ENCODE measurements around the gene INO80. TPM values are rescaled to one million over a fixed set of nuclear protein-coding genes. Genes with fewer than 3 reads are reported as not detected.
"Not testable (repeated sequence)": the region's sequence is repeated elsewhere in the genome, so short reads cannot be mapped to it uniquely, and the experiment has no call there.

Gene INO80
- total RNA-seq, 2 experiments from 2014 or later = 23.8 to 28.1 TPM

- ATAC-seq (no peak), DNase-seq (no peak)
- H3K36me3 Mint-ChIP-seq (ENCODE audit: low read depth) = peaks cover 47% of the 10 kb centered on the region
- ChIA-PET CTCF (no interaction called here), POLR2A (interaction anchor here (0.6 kb wide), 1 partner anchor 118 kb away, joined by 3 read pairs; no protein-coding TSS in a partner anchor)
- no peaks in the 10 kb centered on the region for H3K9me3 Mint-ChIP-seq (ENCODE audit: insufficient read depth)
- no peaks in the 10 kb centered on the region for H3K27me3 Mint-ChIP-seq (ENCODE audit: low read depth)
- no peak overlapping the region for H3K27ac Mint-ChIP-seq
- no peak overlapping the region for H3K4me3 Mint-ChIP-seq
- H3K4me1 Mint-ChIP-seq (ENCODE audit: low read depth) = no peaks in the 10 kb centered on the region
These were observed 137.9 kb downstream of the INO80 start for GRCh38 chr15:40978141-40978540.

DNA sequence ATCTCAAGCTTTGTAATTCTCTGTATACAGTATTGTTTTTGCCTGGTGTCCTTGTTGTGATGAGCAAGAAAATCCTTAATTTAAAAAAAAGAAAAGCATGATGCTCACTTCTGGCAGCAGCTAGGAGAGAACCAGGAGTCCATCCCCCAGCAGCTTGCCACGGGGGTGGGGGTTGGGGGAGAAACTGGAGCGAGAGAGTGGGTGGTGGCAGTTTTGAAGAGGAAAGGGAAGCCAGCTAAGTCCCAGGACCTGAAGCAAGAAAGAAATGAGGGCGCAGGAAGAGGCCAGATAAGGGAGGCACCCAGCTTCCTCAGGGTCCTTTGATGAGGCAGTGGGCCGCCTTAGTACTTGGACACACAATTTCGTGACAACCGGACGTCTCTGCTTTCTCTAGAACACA is 139.3 kb downstream of the INO80 start:
- ChIA-PET CTCF (interaction anchor here (0.7 to 1.5 kb wide), 4 partner anchors 16 to 71 kb away, joined by 3 to 10 read pairs (median 3); no protein-coding TSS in a partner anchor), POLR2A (interaction anchor here (1.3 kb wide), 1 partner anchor 15 kb away, joined by 4 read pairs; no protein-coding TSS in a partner anchor)
- peaks cover 38% of the 10 kb centered on the region for H3K36me3 Mint-ChIP-seq (ENCODE audit: low read depth)

DNA sequence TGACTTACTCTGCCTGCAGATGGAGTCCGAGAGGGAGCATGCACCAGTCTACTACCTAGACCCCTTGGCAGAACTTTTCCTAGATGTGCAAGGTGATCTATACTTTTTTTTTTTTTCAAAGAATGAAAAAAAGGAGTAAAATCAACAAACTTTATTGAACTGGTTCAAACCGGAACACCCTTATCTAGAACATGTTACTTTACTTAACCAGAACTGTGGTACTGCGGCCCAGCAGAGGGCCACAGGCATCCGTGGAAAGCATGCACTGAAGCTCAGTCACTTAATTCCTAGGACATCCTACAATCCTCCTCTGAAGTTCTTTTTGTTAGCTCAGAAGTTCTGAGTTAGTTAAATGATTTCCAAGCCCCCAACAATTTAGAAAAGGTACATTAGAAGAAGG is 141.2 kb downstream of the INO80 start:
- ATAC-seq (no peak), DNase-seq (no peak)
- peaks cover 22% of the 10 kb centered on the region for H3K36me3 Mint-ChIP-seq (ENCODE audit: low read depth)
- no peak overlapping the region for H3K27ac Mint-ChIP-seq
- CTCF ChIA-PET = interaction anchor here (1.0 kb wide), 1 partner anchor 50 kb away, joined by 3 read pairs; no protein-coding TSS in a partner anchor
- no peaks in the 10 kb centered on the region for H3K27me3 Mint-ChIP-seq (ENCODE audit: low read depth)
- no peaks in the 10 kb centered on the region for H3K4me1 Mint-ChIP-seq (ENCODE audit: low read depth)
- H3K4me3 Mint-ChIP-seq = no peak overlapping the region
- POLR2A ChIA-PET = no interaction called here
- H3K9me3 Mint-ChIP-seq (ENCODE audit: insufficient read depth) = no peaks in the 10 kb centered on the region

More for the DNA sequence above, 139.3 kb downstream of the INO80 start:
- Mint-ChIP-seq H3K9me3 (ENCODE audit: insufficient read depth) (no peaks in the 10 kb centered on the region), H3K4me3 (no peak overlapping the region), H3K27me3 (ENCODE audit: low read depth) (no peaks in the 10 kb centered on the region), H3K27ac (no peak overlapping the region), H3K4me1 (ENCODE audit: low read depth) (no peaks in the 10 kb centered on the region)
- DNase-seq (no peak), ATAC-seq (no peak)

DNA sequence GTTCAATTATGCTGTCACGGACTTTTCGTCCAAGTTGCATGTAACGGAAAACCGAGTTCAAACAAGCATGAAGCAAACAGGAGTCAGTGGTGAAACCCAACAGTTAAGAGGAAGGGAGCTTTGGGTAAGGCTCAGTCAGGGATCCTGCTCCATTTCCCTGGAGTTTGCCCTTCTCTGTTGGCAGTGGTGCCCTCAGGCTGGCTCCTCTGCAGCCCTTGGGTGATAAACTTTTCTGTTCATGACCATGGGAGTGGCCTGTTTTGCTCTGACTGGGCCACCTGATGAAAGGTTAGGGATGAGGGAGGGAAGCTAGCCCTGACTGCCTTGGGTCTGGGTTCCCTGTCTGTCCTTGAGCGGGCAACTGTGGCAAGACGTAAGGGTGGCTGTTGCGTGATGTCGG is 146.7 kb downstream of the INO80 start:
- no peaks in the 10 kb centered on the region for H3K4me1 Mint-ChIP-seq (ENCODE audit: low read depth)
- peaks cover 3% of the 10 kb centered on the region for H3K27me3 Mint-ChIP-seq (ENCODE audit: low read depth)
- no peak for ATAC-seq
- no peaks in the 10 kb centered on the region for H3K9me3 Mint-ChIP-seq (ENCODE audit: insufficient read depth)
- no peak for DNase-seq
- POLR2A ChIA-PET = interaction anchor here (1.3 kb wide), 1 partner anchor 16 kb away, joined by 3 read pairs; the partner anchor contains the start of gene CHAC1
- CTCF ChIA-PET = interaction anchor here (0.7 to 1.1 kb wide), 3 partner anchors 30 to 587 kb away, joined by 3 read pairs; no protein-coding TSS in a partner anchor
- H3K27ac Mint-ChIP-seq = no peak overlapping the region
- H3K36me3 Mint-ChIP-seq (ENCODE audit: low read depth) = no peaks in the 10 kb centered on the region
- no peak overlapping the region for H3K4me3 Mint-ChIP-seq

DNA sequence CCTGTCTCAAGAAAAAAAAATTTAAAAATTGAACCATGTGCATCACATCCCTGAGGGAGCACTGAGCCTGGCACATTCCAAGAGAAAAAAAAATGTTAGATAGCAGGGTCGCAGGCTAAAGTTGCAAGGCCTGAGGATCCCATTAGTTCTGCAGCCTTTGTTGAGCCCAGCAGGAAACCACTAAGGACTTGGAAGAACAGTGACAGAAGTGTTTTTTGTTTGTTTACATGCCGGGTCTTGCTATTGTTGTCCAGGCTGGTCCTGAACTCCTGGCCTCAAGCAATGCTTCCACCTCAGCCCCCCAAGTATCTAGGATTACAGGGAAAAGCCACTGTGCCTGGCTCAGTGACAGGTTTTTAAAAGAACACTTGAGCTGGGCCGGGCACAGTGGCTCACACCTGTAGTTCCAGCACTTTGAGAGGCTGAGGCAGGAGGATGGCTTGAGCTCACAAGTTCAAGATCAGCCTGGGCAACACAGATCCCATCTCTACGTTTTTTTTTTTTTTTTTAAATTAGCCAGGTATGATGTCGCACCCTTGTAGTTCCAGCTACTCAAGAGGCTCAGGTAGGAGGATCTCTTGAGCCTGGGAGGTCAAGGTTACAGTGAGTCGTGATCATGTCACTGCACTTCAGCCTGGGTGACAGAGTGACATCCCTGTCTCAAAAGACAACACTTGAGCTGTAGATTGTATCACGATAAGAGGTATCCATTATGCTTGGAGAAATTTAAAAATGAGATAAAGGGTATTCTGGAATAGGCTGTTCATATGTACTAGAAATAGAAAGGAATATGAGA is 147.6 kb downstream of the INO80 start:
- H3K36me3 Mint-ChIP-seq (ENCODE audit: low read depth) = no peaks in the 10 kb centered on the region
- no peaks in the 10 kb centered on the region for H3K4me1 Mint-ChIP-seq (ENCODE audit: low read depth)
- H3K4me3 Mint-ChIP-seq = no peak overlapping the region

GRCh38 chr15:40964634-40965033 is 151.4 kb downstream of the INO80 start:
- no peak for ATAC-seq
- H3K9me3 Mint-ChIP-seq (ENCODE audit: insufficient read depth) = no peaks in the 10 kb centered on the region
- ChIA-PET POLR2A (interaction anchor here (0.6 kb wide), 1 partner anchor 312 kb away, joined by 3 read pairs; no protein-coding TSS in a partner anchor), CTCF (interaction anchor here (0.7 to 1.6 kb wide), 4 partner anchors 17 to 58 kb away, joined by 3 to 6 read pairs (median 3); no protein-coding TSS in a partner anchor)
- no peaks in the 10 kb centered on the region for H3K36me3 Mint-ChIP-seq (ENCODE audit: low read depth)
- no peak for DNase-seq
- peaks cover 3% of the 10 kb centered on the region for H3K27me3 Mint-ChIP-seq (ENCODE audit: low read depth)
- no peak overlapping the region for H3K4me3 Mint-ChIP-seq
- no peak overlapping the region for H3K27ac Mint-ChIP-seq
- H3K4me1 Mint-ChIP-seq (ENCODE audit: low read depth) = no peaks in the 10 kb centered on the region

More for the DNA sequence above, 147.6 kb downstream of the INO80 start:
- ATAC-seq = no peak
- DNase-seq = no peak
- peaks cover 3% of the 10 kb centered on the region for H3K27me3 Mint-ChIP-seq (ENCODE audit: low read depth)
- ChIA-PET POLR2A (interaction anchor here (1.3 kb wide), 1 partner anchor 15 kb away, joined by 3 read pairs; the partner anchor contains the start of gene CHAC1), CTCF (interaction anchor here (0.7 to 1.6 kb wide), 4 partner anchors 27 to 586 kb away, joined by 3 to 4 read pairs (median 3); no protein-coding TSS in a partner anchor)
- no peak overlapping the region for H3K27ac Mint-ChIP-seq
- no peaks in the 10 kb centered on the region for H3K9me3 Mint-ChIP-seq (ENCODE audit: insufficient read depth)

DNA sequence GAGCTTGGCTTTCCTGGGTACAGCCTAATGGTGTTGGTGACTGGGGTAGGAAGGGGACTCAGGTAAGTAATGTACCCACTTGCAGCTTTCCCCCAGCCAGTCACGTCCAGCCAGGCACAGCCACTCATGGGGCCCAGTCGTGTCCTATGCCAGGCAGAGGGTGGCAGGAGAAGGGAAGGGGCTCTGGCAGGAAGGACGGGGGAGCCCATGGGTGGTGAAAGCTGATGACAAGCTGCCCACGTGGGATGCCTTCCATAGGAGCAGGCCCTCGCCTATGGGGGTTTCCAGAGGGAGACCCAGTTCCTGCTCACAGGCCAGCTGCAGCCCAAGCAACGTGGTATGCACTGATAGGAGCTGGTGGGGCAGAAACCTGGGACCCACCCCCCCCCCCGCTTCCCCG is 152.1 kb downstream of the INO80 start:
- ChIA-PET POLR2A (interaction anchor here (0.6 kb wide), 1 partner anchor 11 kb away, joined by 3 read pairs; the partner anchor contains the start of gene CHAC1), CTCF (interaction anchor here (0.7 to 2.3 kb wide), 3 partner anchors 16 to 58 kb away, joined by 3 to 13 read pairs (median 3); no protein-coding TSS in a partner anchor)
- no peaks in the 10 kb centered on the region for H3K9me3 Mint-ChIP-seq (ENCODE audit: insufficient read depth)
- no peak overlapping the region for H3K27ac Mint-ChIP-seq
- ATAC-seq (no peak), DNase-seq (no peak)
- no peaks in the 10 kb centered on the region for H3K36me3 Mint-ChIP-seq (ENCODE audit: low read depth)
- no peaks in the 10 kb centered on the region for H3K4me1 Mint-ChIP-seq (ENCODE audit: low read depth)
- no peak overlapping the region for H3K4me3 Mint-ChIP-seq
- peaks cover 3% of the 10 kb centered on the region for H3K27me3 Mint-ChIP-seq (ENCODE audit: low read depth)

- H3K36me3 Mint-ChIP-seq (ENCODE audit: low read depth) = no peaks in the 10 kb centered on the region
- DNase-seq (no peak), ATAC-seq (no peak)
- no peak overlapping the region for H3K27ac Mint-ChIP-seq
- no peaks in the 10 kb centered on the region for H3K9me3 Mint-ChIP-seq (ENCODE audit: insufficient read depth)
- ChIA-PET CTCF (interaction anchor here (2.3 kb wide), 1 partner anchor 21 kb away, joined by 13 read pairs; no protein-coding TSS in a partner anchor), POLR2A (interaction anchor here (0.6 kb wide), 1 partner anchor 10 kb away, joined by 3 read pairs; the partner anchor contains the start of gene CHAC1)
- H3K4me3 Mint-ChIP-seq = no peak overlapping the region
- H3K4me1 Mint-ChIP-seq (ENCODE audit: low read depth) = no peaks in the 10 kb centered on the region
- H3K27me3 Mint-ChIP-seq (ENCODE audit: low read depth) = peaks cover 3% of the 10 kb centered on the region
These were observed 152.9 kb downstream of the INO80 start for GRCh38 chr15:40963201-40963600.

DNA sequence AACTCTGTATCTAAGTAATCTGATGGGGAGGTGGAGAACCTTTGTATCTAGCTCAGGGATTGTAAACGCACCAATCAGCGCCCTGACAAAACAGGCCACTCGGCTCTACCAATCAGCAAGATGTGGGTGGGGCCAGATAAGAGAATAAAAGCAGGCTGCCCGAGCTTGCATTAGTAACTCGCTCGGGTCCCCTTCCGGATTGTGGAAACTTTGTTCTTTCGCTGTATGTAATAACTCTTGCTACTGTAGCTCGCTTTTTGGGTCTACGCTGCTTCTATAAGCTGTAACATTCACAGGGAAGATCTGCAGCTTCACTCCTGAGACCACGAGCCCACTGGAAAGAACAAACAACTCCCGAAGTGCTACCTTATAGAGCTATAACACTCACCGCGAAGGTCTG is 153.8 kb downstream of the INO80 start:
- H3K4me1 Mint-ChIP-seq (ENCODE audit: low read depth); POLR2A ChIA-PET: not testable (repeated sequence)

DNA sequence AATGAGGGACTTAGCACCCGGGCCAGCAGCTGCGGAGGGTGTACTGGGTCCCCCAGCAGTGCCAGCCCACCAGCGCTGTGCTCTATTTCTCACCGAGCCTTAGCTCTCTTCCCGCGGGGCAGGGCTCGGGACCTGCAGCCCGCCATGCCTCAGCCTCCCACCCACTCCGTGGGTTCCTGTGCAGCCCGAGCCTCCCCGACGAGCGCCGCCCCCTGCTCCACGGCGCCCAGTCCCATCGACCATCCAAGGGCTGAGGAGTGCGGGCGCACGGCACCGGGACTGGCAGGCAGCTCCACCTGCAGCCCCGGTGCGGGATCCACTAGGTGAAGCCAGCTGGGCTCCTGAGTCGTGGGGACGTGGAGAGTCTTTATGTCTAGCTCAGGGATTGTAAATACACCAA is 154.3 kb downstream of the INO80 start:
- H3K27ac Mint-ChIP-seq; H3K27me3 Mint-ChIP-seq (ENCODE audit: low read depth); H3K36me3 Mint-ChIP-seq (ENCODE audit: low read depth); H3K4me1 Mint-ChIP-seq (ENCODE audit: low read depth); H3K4me3 Mint-ChIP-seq; ATAC-seq; H3K9me3 Mint-ChIP-seq (ENCODE audit: insufficient read depth); DNase-seq: not testable (repeated sequence)
- CTCF ChIA-PET = interaction anchor here (1.1 to 2.3 kb wide), 2 partner anchors 20 to 103 kb away, joined by 4 to 13 read pairs; no protein-coding TSS in a partner anchor
- POLR2A ChIA-PET = interaction anchor here (0.9 kb wide), 1 partner anchor 9 kb away, joined by 3 read pairs; the partner anchor contains the start of gene CHAC1

More for the DNA sequence above, 153.8 kb downstream of the INO80 start:
- CTCF ChIA-PET = interaction anchor here (1.1 to 2.3 kb wide), 2 partner anchors 21 to 104 kb away, joined by 4 to 13 read pairs; no protein-coding TSS in a partner anchor
- not testable (repeated sequence) for H3K36me3 Mint-ChIP-seq (ENCODE audit: low read depth); H3K27ac Mint-ChIP-seq; H3K9me3 Mint-ChIP-seq (ENCODE audit: insufficient read depth); ATAC-seq; H3K4me3 Mint-ChIP-seq; H3K27me3 Mint-ChIP-seq (ENCODE audit: low read depth); DNase-seq

GRCh38 chr15:40960925-40961324 is 155.2 kb downstream of the INO80 start:
- CTCF ChIA-PET = interaction anchor here (1.2 kb wide), 1 partner anchor 19 kb away, joined by 3 read pairs; no protein-coding TSS in a partner anchor
- no peak overlapping the region for H3K4me3 Mint-ChIP-seq
- no peak for ATAC-seq

More at GRCh38 chr15:40960925-40961324, 155.2 kb downstream of the INO80 start:
- POLR2A ChIA-PET = no interaction called here
- H3K36me3 Mint-ChIP-seq (ENCODE audit: low read depth) = peaks cover 5% of the 10 kb centered on the region
- no peak overlapping the region for H3K27ac Mint-ChIP-seq
- peaks cover 4% of the 10 kb centered on the region for H3K4me1 Mint-ChIP-seq (ENCODE audit: low read depth)
- no peak for DNase-seq
- no peaks in the 10 kb centered on the region for H3K9me3 Mint-ChIP-seq (ENCODE audit: insufficient read depth)
- H3K27me3 Mint-ChIP-seq (ENCODE audit: low read depth) = no peaks in the 10 kb centered on the region
